NAMALWA (cell line): ENCODE results near the gene FBXW12.
A peak's percentile ranks its signal among the peaks of the same experiment; 100 is the strongest.

ENCODE experiments used
- DNase-seq: peaks from one replicate; pipeline ENCODE4 v3.0.0-alpha.2; 2015; ENCODE audit warnings: low spot score

The FBXW12 gene

GRCh38 chr3:48422681-48423080, 50.7 kb downstream of the FBXW12 start:
- no peak for DNase-seq

- no peak for DNase-seq
These were observed 51.3 kb downstream of the FBXW12 start for GRCh38 chr3:48423241-48423882.

GRCh38 chr3:48423883-48424695, 52.1 kb downstream of the FBXW12 start:
- DNase-seq: no peak

- no peak for DNase-seq
These were observed 53.3 kb downstream of the FBXW12 start for GRCh38 chr3:48425281-48425812.

GRCh38 chr3:48426401-48426909, 54.4 kb downstream of the FBXW12 start:
- no peak for DNase-seq

- DNase-seq: no peak
These were observed 55.1 kb downstream of the FBXW12 start for GRCh38 chr3:48426944-48427629.

GRCh38 chr3:48427630-48427962, 55.6 kb downstream of the FBXW12 start:
- DNase-seq: no peak

- no peak for DNase-seq
These were observed 56.1 kb downstream of the FBXW12 start for GRCh38 chr3:48428088-48428571.

- DNase-seq: no peak
These were observed 56.7 kb downstream of the FBXW12 start for GRCh38 chr3:48428572-48429316.

- DNase-seq: no peak
These were observed 57.4 kb downstream of the FBXW12 start for GRCh38 chr3:48429317-48429959.

GRCh38 chr3:48429960-48430707, 58.1 kb downstream of the FBXW12 start, which contains the start of gene PLXNB1:
Gene PLXNB1, minus strand, starts transcription at chr3:48430086. Its CDS starts 5,475 bp downstream, at chr3:48424611.
- DNase-seq: no peak

- DNase-seq: no peak
These were observed 58.7 kb downstream of the FBXW12 start for GRCh38 chr3:48430708-48431101.

GRCh38 chr3:48431224-48432029, 59.4 kb downstream of the FBXW12 start:
- DNase-seq: no peak

GRCh38 chr3:48432411-48433371, 60.7 kb downstream of the FBXW12 start:
- peak; percentile 14 for DNase-seq

- no peak for DNase-seq
These were observed 61.6 kb downstream of the FBXW12 start for GRCh38 chr3:48433472-48434118.

- DNase-seq: no peak
These were observed 62.7 kb downstream of the FBXW12 start for GRCh38 chr3:48434591-48435222.

GRCh38 chr3:48435223-48435595, 63.2 kb downstream of the FBXW12 start:
- DNase-seq: no peak
